Stimulated activated CD4-positive, alpha-beta T cell treated with anti-CD3 and anti-CD28 coated beads, TNF-alpha, amount 100 ng/mL, for 1 hour (primary cell): Measurements from ENCODE around the gene PLAC9.
"Not testable (repeated sequence)": the region's sequence is repeated elsewhere in the genome, so short reads cannot be mapped to it uniquely, and the experiment has no call there.

ENCODE experiments used
- DNase-seq, 3 donors: peaks; one replicate each; pipeline ENCODE4 v3.0.0-alpha.2; 2020; ENCODE audit warnings: low read depth in 3 of 3, low spot score in 1 of 3

Gene PLAC9

GRCh38 chr10:80137920-80138319 lies 5.4 kb downstream of the PLAC9 start:
- no peak for DNase-seq

GRCh38 chr10:80139265-80139664 lies 6.7 kb downstream of the PLAC9 start:
- DNase-seq, result no peak

- DNase-seq, result no peak
Observed at GRCh38 chr10:80140251-80140650, 7.7 kb downstream of the PLAC9 start.

GRCh38 chr10:80141696-80142460 lies 9.3 kb downstream of the PLAC9 start:
- no peak for DNase-seq

- DNase-seq, result no peak
Observed at GRCh38 chr10:80144067-80144695, 11.7 kb downstream of the PLAC9 start.

GRCh38 chr10:80144696-80145131 lies 12.2 kb downstream of the PLAC9 start:
- no peak for DNase-seq

- not testable (repeated sequence) for DNase-seq
Observed at GRCh38 chr10:80145406-80146308, 13.1 kb downstream of the PLAC9 start.

GRCh38 chr10:80146918-80147317 lies 14.4 kb downstream of the PLAC9 start:
- DNase-seq, result no peak

GRCh38 chr10:80148166-80148805 lies 15.8 kb downstream of the PLAC9 start:
- DNase-seq, result no peak

GRCh38 chr10:80149123-80149522 lies 16.6 kb downstream of the PLAC9 start:
- DNase-seq, result no peak

- no peak for DNase-seq
Observed at GRCh38 chr10:80150172-80150571, 17.6 kb downstream of the PLAC9 start.

- no peak for DNase-seq
Observed at GRCh38 chr10:80152820-80153219, 20.3 kb downstream of the PLAC9 start.

GRCh38 chr10:80153460-80153859 lies 20.9 kb downstream of the PLAC9 start:
- DNase-seq, result no peak

- DNase-seq, result no peak
Observed at GRCh38 chr10:80154626-80154977, 22.1 kb downstream of the PLAC9 start.

GRCh38 chr10:80154978-80155695 lies 22.6 kb downstream of the PLAC9 start:
- no peak for DNase-seq

- no peak for DNase-seq
Observed at GRCh38 chr10:80155696-80156215, 23.2 kb downstream of the PLAC9 start.

GRCh38 chr10:80156216-80156615 lies 23.7 kb downstream of the PLAC9 start:
- no peak for DNase-seq

- no peak for DNase-seq
Observed at GRCh38 chr10:80157561-80157960, 25.0 kb downstream of the PLAC9 start.

- no peak for DNase-seq
Observed at GRCh38 chr10:80158126-80158525, 25.6 kb downstream of the PLAC9 start.

GRCh38 chr10:80158598-80159127 lies 26.1 kb downstream of the PLAC9 start:
- no peak for DNase-seq
